ENCODE results near the gene DMBX1.

The DMBX1 gene

DNA sequence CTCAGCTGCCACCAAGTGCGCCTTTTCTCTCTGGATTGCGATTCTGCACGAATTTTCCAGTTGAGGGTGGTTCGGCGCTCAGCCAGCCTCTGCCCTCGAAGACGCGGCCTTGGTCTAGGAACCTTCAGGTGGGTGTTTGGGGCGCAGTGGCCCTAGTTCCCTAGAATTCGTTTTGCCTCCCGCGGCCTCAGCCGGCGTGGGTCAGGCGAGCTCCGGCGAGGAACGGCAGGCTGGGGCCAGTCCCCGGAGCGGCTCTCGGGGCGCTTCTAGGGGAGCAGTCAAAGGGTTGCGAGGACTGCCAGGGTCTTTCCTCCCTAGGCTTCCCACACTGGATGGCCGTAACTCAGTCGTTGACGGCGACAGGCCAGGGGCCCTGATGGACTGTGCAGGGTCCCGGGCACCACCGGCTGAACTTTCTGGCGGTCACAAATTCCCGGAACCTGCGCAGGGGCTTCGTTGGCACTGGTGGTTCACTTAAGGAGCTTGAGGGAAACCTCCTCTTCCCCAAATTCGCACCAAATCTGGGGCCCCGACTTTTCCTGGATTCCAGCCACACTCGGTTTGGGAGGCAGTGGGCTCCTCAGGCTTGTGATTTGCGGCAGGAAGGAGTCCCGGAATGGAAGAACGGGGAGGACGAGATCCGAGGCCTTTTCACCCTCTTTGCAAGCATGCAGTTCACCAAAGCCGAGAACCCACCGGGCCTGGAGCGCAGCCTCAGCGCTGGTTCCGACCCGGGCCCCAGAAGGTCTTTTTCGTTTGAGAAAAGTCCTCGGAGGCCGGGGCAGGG lies 1.2 kb downstream of the DMBX1 start:
- Histone ChIP-seq H3K79me1 (ENCODE audit: low read depth, low read length) (no peaks in the 10 kb centered on the region), H4K8ac (ENCODE audit: low read depth, low read length) (no peak overlapping the region), H3K36me3 (replicated peaks in 1 of 2; ENCODE audit: control insufficient read depth in 2 of 2, insufficient read depth in 2 of 2, low read length in 2 of 2) (no peaks in the 10 kb centered on the region), H2AFZ (ENCODE audit: low read length) (peak overlapping the region; percentile 11), H3K9ac (ENCODE audit: low read depth, low read length, poor library complexity) (peak overlapping the region; percentile 47), H3K4me1 (ENCODE audit: control insufficient read depth in 2 of 2, insufficient read depth in 1 of 2, low read depth in 1 of 2, low read length in 2 of 2) (peaks cover 0 to 27% of the 10 kb centered on the region in 2 donors), H3K27ac (replicated peaks; ENCODE audit: low read length) (no peak overlapping the region), H2AK5ac (ENCODE audit: low read depth, low read length) (peak overlapping the region; percentile 87), H3K18ac (ENCODE audit: low read length) (peak overlapping the region; percentile 83), H3K27me3 (ENCODE audit: control insufficient read depth in 3 of 3, insufficient read depth in 3 of 3, low read depth in 1 of 3, low read length in 3 of 3) (peaks cover 55 to 100% (median 92%) of the 10 kb centered on the region in 3 experiments), H3K23ac (ENCODE audit: low read depth, low read length, poor library complexity) (peak overlapping the region; percentile 57), H2BK5ac (ENCODE audit: low read length) (peak overlapping the region; percentile 10), H3K4ac (ENCODE audit: low read length) (no peak overlapping the region), H2BK120ac (ENCODE audit: low read depth, low read length) (peak overlapping the region; percentile 13), H2BK12ac (ENCODE audit: low read length) (peak overlapping the region; percentile 87), H3K4me2 (ENCODE audit: insufficient read depth, low read length, poor library complexity, severe bottlenecking) (peak overlapping the region; percentile 77), H3K14ac (ENCODE audit: low read length) (no peak overlapping the region), H2BK15ac (ENCODE audit: low read length) (peak overlapping the region; percentile 88), H3K9me3 (replicated peaks in 1 of 2; ENCODE audit: control insufficient read depth in 2 of 2, insufficient read depth in 1 of 2, low read depth in 1 of 2, low read length in 2 of 2) (no peaks in the 10 kb centered on the region), H4K91ac (ENCODE audit: low read depth, low read length, poor library complexity) (no peak overlapping the region), H3K4me3 (ENCODE audit: low read length in 2 of 2) (no peak overlapping the region)
- WGBS, 2 donors (ENCODE audit: extremely low coverage in 2 of 2, insufficient read length in 2 of 2, insufficient replicate concordance in 1 of 2) = no CpG with 5 or more reads among the region's 50 CpGs
- no peak for DNase-seq (ENCODE audit: low spot score)

DNA sequence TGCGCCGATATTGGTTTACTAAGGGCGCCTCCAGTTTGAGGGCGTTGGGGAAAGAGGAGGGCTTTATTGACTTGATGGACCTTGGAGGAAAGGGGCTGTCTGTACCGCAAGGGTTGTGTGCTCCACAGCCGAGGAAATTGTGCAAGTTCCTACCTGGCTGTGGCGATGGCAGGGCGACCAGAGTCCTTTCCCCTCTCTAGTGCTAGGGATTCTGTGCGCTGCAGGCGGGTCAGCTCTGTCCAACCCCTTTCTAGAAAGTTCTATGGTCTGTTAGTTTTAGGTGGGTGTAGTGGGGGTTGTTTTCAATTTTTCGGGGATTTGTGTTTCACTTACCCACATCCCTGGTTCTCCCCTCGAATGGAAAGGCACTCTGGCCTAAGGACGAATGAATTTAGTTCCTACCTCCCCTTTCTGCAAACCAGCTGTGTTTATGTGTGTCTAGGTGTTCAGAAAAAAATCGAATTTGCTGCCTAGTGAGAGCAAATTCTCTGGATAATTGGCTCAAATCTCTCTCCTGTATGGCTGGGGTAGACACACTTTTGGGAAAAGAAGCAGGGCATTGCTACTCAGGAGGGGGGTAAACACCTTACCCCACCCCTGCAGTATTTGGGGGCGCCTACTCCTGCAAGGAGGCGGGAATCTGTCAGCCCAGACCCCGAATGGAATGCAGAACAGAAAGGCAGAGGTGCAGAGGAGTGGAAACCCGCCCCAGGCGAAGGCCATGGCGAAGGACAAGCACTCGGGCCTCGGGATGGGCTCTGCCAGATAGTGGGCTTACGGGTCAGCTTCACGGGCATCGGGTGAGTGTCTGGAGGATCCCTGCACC lies 2.0 kb downstream of the DMBX1 start:
- Histone ChIP-seq H4K91ac (ENCODE audit: low read depth, low read length, poor library complexity) (no peak overlapping the region), H4K8ac (ENCODE audit: low read depth, low read length) (no peak overlapping the region), H3K9me3 (replicated peaks in 1 of 2; ENCODE audit: control insufficient read depth in 2 of 2, insufficient read depth in 1 of 2, low read depth in 1 of 2, low read length in 2 of 2) (no peaks in the 10 kb centered on the region), H3K23ac (ENCODE audit: low read depth, low read length, poor library complexity) (peak overlapping the region; percentile 21), H3K4me2 (ENCODE audit: insufficient read depth, low read length, poor library complexity, severe bottlenecking) (no peak overlapping the region), H2BK15ac (ENCODE audit: low read length) (peak overlapping the region; percentile 88), H3K4me1 (ENCODE audit: control insufficient read depth in 2 of 2, insufficient read depth in 1 of 2, low read depth in 1 of 2, low read length in 2 of 2) (peaks cover 0 to 24% of the 10 kb centered on the region in 2 donors), H2BK12ac (ENCODE audit: low read length) (no peak overlapping the region), H3K9ac (ENCODE audit: low read depth, low read length, poor library complexity) (no peak overlapping the region), H3K27me3 (ENCODE audit: control insufficient read depth in 3 of 3, insufficient read depth in 3 of 3, low read depth in 1 of 3, low read length in 3 of 3) (peaks cover 51 to 100% (median 90%) of the 10 kb centered on the region in 3 experiments), H3K4me3 (ENCODE audit: low read length in 2 of 2) (no peak overlapping the region), H3K27ac (replicated peaks; ENCODE audit: low read length) (no peak overlapping the region), H3K36me3 (replicated peaks in 1 of 2; ENCODE audit: control insufficient read depth in 2 of 2, insufficient read depth in 2 of 2, low read length in 2 of 2) (no peaks in the 10 kb centered on the region), H3K4ac (ENCODE audit: low read length) (no peak overlapping the region), H2BK5ac (ENCODE audit: low read length) (no peak overlapping the region), H2AK5ac (ENCODE audit: low read depth, low read length) (peak overlapping the region; percentile 87), H3K14ac (ENCODE audit: low read length) (no peak overlapping the region), H2BK120ac (ENCODE audit: low read depth, low read length) (no peak overlapping the region), H2AFZ (ENCODE audit: low read length) (no peak overlapping the region), H3K79me1 (ENCODE audit: low read depth, low read length) (no peaks in the 10 kb centered on the region), H3K18ac (ENCODE audit: low read length) (peak overlapping the region; percentile 83)
- WGBS, 2 donors (ENCODE audit: extremely low coverage in 2 of 2, insufficient read length in 2 of 2, insufficient replicate concordance in 1 of 2) = no CpG with 5 or more reads among the region's 25 CpGs
- DNase-seq (ENCODE audit: low spot score) = no peak

DNA sequence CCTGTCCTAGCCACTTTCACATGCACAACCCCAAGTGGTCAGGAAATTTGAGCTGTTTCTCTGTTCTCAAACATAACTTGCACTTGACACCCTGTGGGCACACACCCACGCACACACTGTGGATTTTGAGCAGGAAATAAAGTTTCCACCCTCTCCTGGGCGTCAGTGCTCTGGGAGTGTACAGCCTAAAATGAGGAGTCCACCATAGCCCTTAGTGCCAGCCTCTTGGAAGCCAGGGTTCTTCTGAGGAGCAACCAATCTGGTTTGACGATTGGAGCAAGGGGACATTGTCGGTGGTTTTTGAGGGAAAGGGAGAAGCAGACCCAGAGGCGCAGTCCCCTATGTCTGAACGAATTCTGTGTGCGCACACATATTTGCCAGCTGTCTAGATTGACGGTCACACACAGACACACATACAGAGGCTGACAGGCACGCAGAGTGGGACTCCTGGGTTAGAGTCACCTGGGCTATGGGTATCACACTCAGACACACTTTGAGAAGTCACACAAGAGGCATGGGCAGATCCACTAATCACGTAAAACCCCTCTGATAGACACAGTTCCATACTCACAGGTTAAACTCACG lies 2.7 kb downstream of the DMBX1 start:
- peaks cover 0 to 21% of the 10 kb centered on the region in 2 donors for H3K4me1 ChIP-seq (ENCODE audit: control insufficient read depth in 2 of 2, insufficient read depth in 1 of 2, low read depth in 1 of 2, low read length in 2 of 2)
- H3K4me2 ChIP-seq (ENCODE audit: insufficient read depth, low read length, poor library complexity, severe bottlenecking) = no peak overlapping the region
- H2AFZ ChIP-seq (ENCODE audit: low read length) = no peak overlapping the region
- H4K91ac ChIP-seq (ENCODE audit: low read depth, low read length, poor library complexity) = no peak overlapping the region
- H3K27ac ChIP-seq (replicated peaks; ENCODE audit: low read length) = no peak overlapping the region
- no peak for DNase-seq (ENCODE audit: low spot score)
- H3K18ac ChIP-seq (ENCODE audit: low read length) = no peak overlapping the region
- no peak overlapping the region for H3K9ac ChIP-seq (ENCODE audit: low read depth, low read length, poor library complexity)
- H2BK12ac ChIP-seq (ENCODE audit: low read length) = no peak overlapping the region
- no peak overlapping the region for H2BK15ac ChIP-seq (ENCODE audit: low read length)
- H4K8ac ChIP-seq (ENCODE audit: low read depth, low read length) = no peak overlapping the region
- no peak overlapping the region for H3K4ac ChIP-seq (ENCODE audit: low read length)
- H3K9me3 ChIP-seq (replicated peaks in 1 of 2; ENCODE audit: control insufficient read depth in 2 of 2, insufficient read depth in 1 of 2, low read depth in 1 of 2, low read length in 2 of 2) = no peaks in the 10 kb centered on the region
- H3K14ac ChIP-seq (ENCODE audit: low read length) = no peak overlapping the region
- H3K23ac ChIP-seq (ENCODE audit: low read depth, low read length, poor library complexity) = no peak overlapping the region
- WGBS, 2 donors (ENCODE audit: extremely low coverage in 2 of 2, insufficient read length in 2 of 2, insufficient replicate concordance in 1 of 2) = no CpG with 5 or more reads among the region's 11 CpGs
- H2BK5ac ChIP-seq (ENCODE audit: low read length) = no peak overlapping the region
- no peak overlapping the region for H2AK5ac ChIP-seq (ENCODE audit: low read depth, low read length)
- H3K4me3 ChIP-seq (ENCODE audit: low read length in 2 of 2) = no peak overlapping the region
- H3K36me3 ChIP-seq (replicated peaks in 1 of 2; ENCODE audit: control insufficient read depth in 2 of 2, insufficient read depth in 2 of 2, low read length in 2 of 2) = no peaks in the 10 kb centered on the region
- peaks cover 51 to 100% (median 85%) of the 10 kb centered on the region in 3 experiments for H3K27me3 ChIP-seq (ENCODE audit: control insufficient read depth in 3 of 3, insufficient read depth in 3 of 3, low read depth in 1 of 3, low read length in 3 of 3)
- H2BK120ac ChIP-seq (ENCODE audit: low read depth, low read length) = no peak overlapping the region
- H3K79me1 ChIP-seq (ENCODE audit: low read depth, low read length) = no peaks in the 10 kb centered on the region

DNA sequence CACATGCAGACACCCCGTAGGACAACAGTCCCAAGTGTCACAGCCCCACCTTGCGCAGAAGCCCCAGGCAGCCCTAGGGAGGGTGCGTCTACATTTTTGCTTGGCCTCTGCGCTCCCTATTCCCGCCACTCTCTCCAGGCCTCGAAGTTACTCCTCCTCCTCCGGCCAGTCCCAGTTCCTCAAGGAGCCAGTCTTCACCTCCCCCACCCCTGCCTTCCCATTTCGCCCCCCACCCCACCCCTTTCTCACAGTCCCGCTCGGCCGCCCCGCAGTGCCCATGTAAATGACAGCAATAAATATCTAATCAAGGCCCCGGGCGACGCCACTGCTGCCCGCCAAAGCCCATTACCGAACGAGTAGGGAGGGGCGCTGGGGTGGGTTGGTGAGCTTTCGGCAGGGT lies 3.2 kb downstream of the DMBX1 start:
- Histone ChIP-seq H2AK5ac (ENCODE audit: low read depth, low read length) (no peak overlapping the region), H3K14ac (ENCODE audit: low read length) (no peak overlapping the region), H3K27ac (replicated peaks; ENCODE audit: low read length) (no peak overlapping the region), H3K27me3 (ENCODE audit: control insufficient read depth in 3 of 3, insufficient read depth in 3 of 3, low read depth in 1 of 3, low read length in 3 of 3) (peaks cover 51 to 99% (median 81%) of the 10 kb centered on the region in 3 experiments), H4K91ac (ENCODE audit: low read depth, low read length, poor library complexity) (no peak overlapping the region), H2BK12ac (ENCODE audit: low read length) (no peak overlapping the region), H3K4me3 (ENCODE audit: low read length in 2 of 2) (no peak overlapping the region), H3K4ac (ENCODE audit: low read length) (no peak overlapping the region), H3K9me3 (replicated peaks in 1 of 2; ENCODE audit: control insufficient read depth in 2 of 2, insufficient read depth in 1 of 2, low read depth in 1 of 2, low read length in 2 of 2) (no peaks in the 10 kb centered on the region), H3K4me2 (ENCODE audit: insufficient read depth, low read length, poor library complexity, severe bottlenecking) (no peak overlapping the region), H4K8ac (ENCODE audit: low read depth, low read length) (no peak overlapping the region), H2BK15ac (ENCODE audit: low read length) (no peak overlapping the region), H3K9ac (ENCODE audit: low read depth, low read length, poor library complexity) (no peak overlapping the region), H3K36me3 (replicated peaks in 1 of 2; ENCODE audit: control insufficient read depth in 2 of 2, insufficient read depth in 2 of 2, low read length in 2 of 2) (no peaks in the 10 kb centered on the region), H2BK5ac (ENCODE audit: low read length) (no peak overlapping the region), H2AFZ (ENCODE audit: low read length) (no peak overlapping the region), H3K79me1 (ENCODE audit: low read depth, low read length) (no peaks in the 10 kb centered on the region), H3K4me1 (ENCODE audit: control insufficient read depth in 2 of 2, insufficient read depth in 1 of 2, low read depth in 1 of 2, low read length in 2 of 2) (peaks cover 0 to 17% of the 10 kb centered on the region in 2 donors), H3K23ac (ENCODE audit: low read depth, low read length, poor library complexity) (no peak overlapping the region), H3K18ac (ENCODE audit: low read length) (no peak overlapping the region), H2BK120ac (ENCODE audit: low read depth, low read length) (no peak overlapping the region)
- WGBS, 2 donors (ENCODE audit: extremely low coverage in 2 of 2, insufficient read length in 2 of 2, insufficient replicate concordance in 1 of 2) = no CpG with 5 or more reads among the region's 20 CpGs
- DNase-seq (ENCODE audit: low spot score) = no peak
